Right lung (tissue), 10 donors: Measurements from ENCODE around the gene TOPAZ1. TPM values are rescaled to one million over a fixed set of nuclear protein-coding genes. Genes with fewer than 3 reads are reported as not detected.

Experiments
- DNase-seq, 2 donors: peaks; one replicate each; pipeline ENCODE4 v3.0.0-alpha.2; 2013
- long read RNA-seq, 8 donors: transcript quantifications; one replicate each; lab custom pipeline, GENCODE V29; 2026
- polyA plus RNA-seq, 5 donors: library from polyadenylated mRNA; unstranded; fragments of 120-200 nt; gene quantifications; one replicate each; pipeline versions ENCODE4 v1.2.1 to v1.2.3, GENCODE V29; 2013; ENCODE audit warnings: inconsistent platforms in 1 of 5, low replicate concordance in 1 of 5; ENCODE audit not compliant: insufficient read length in 5 of 5, insufficient read depth in 1 of 5

Gene TOPAZ1
- not detected for polyA plus RNA-seq
- long read RNA-seq, donor 1, result 0 reads
- long read RNA-seq, donor 2, result 0 reads
- long read RNA-seq, donor 3, result 0 reads
- long read RNA-seq, donor 4, result 0 reads
- long read RNA-seq, donor 5, result 0 reads
- long read RNA-seq, donor 6, result 0 reads
- long read RNA-seq, donor 7, result 0 reads
- long read RNA-seq, donor 8, result 0 reads

DNA sequence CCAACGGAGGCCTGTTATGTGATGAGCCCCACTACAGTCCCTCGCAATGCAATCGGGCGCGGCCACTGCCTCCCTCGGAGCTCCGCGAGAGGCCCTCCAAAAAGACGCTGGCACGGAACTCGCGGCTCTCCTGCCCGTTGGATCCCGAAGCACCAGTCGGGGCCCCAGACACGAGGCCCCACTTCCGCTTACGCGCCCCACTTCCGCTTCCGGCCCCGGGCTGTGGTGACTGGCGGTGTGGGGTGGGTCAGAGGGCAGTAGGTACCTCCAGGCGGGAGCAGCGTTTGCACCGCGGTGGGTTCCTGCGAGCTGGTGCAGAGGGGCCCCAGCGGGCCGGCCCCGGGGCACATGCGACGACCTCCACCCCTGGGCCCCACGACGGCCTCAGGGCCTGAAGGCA, at the start of gene TOPAZ1:
TOPAZ1 (plus strand) TSS at position 181 of the 400 bp plus-strand sequence; CDS start at position 349, 168 bp downstream.
- no peak for DNase-seq

DNA sequence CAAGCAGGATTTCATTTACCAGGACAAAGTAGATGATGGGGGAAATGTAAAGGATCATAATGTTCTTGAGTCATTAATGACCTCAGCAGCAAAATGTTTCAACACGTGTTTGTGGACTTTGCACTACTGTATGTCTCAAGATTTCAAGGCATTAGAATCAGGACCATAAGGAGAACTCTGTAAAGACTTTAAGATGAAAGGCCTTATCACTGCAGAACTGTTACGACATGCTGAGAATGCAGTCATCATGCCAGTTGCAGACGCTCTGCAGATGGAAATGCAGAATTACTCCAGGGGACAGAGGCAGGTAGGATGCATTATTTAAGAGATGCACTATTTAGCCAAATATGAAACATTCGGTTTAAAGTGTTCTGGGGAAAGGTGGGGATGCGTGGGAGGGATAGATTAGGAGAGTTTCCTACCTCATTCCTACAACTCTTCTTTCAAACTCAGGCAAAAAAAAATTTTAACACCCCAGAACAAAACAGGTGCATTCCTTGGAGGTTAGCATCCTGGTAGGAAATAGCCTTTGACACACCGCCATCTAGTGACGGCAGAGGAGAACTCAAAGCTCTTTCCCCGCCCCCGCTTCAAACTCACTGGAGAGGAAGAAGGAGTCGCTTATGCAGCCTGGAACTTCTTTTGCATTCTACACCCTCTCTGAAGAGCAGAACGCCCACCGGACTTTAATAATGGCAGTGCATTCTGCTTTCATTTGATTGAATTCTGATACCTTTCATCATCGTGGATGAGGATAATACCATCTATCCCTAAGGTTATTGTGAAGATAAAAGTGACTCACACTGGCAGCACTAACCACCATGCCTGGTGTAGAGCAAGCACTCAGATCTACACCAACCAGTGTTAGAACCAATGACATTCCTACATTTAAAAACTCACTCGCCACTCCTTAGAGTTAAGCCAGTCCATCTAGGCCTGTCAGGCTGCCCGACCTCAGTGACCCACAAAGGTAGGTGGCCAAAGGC, 43.1 kb upstream of the TOPAZ1 start:
- DNase-seq, result peak; percentile 45 to 60

DNA sequence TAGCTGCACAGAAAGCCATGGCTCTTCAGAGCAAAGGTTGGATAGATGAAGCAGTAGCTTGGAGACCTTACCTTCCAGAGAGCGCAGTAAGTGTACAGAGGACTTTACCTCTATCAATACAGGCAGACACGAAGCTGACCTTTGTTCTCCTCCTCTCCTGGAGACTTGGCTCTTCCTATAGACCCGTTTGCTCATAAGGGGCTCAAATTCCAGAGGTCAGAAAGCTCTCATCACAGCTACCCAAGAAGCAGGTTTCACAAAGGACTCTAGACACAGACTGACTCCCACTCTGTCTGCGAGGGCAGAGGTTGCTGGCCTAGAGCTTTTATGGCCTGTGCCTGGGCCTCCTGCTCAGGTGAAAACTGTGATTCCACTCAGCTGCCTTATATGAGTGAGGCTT, 35.4 kb upstream of the TOPAZ1 start:
- DNase-seq, result no peak

DNA sequence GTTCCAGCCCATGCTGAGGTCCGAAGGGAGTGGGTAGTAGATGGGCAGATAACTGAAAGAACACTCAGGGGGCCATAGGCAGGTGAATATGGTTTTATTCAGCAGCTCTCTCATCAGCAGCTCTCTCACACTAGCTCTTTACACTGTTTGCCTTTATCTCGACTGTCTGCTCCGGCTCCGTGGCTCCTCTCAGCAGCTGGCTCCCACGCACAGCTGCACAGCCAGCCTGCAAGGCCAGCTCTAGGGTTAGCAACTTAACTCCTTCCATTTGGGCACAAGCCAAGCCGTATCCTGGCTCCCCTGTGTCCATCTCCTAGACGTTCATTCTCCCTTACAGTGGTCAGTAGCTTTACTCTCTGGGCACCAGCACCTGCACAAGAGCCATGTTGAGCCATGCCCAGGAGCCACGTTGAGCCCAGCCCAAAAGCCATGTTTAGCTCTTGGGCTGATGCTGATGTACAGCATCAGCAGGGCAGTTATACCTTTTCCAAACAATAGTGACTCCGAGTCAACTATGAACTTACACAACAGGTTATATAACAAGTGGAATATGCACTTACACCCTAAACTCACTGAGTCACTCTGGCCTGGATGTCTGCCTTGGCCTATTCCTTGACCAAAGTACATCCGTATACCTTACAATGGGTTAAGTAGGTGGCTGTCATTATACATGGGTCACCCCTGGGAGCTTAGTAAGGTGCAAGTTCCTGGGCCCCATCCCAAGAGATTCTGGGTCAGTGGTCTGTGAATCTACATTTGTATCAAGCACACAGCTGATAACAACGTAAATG, 34.6 kb upstream of the TOPAZ1 start:
- no peak for DNase-seq

DNA sequence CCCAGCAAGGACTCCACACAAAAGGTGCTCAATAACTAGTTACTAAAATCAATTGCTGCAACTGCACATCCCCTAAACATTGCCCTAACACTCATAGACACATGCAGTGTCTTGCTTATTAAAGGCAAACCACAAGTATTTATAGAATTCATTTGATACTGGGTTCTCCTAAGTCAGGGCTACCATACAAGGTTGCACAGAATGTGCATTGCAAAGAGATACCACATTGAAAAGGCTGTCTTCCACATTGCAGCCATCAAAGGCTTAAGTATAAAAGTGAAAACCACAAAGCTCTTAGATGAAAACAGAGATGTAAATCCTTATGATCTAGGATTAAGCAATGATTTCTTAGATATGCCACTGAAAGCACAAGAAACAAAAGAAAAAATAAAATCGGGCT, 33.6 kb upstream of the TOPAZ1 start:
- DNase-seq, result no peak

DNA sequence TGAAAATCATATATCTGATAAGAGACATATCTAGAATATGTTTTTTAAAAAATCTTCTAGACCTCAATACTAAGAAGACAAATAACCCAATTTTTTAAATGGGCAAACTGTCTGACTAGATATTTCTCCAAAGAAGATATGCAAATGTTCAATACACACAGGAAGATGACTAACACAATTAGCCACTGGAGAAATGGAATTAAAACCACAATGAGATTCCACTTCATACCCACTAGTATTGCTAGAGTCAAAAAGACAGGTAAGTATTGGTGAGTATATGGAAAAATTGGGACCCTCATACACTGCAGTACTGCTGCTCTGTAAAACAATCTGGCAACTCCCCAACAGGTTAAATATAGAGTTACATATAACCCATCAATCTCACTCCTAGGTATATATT, 33.1 kb upstream of the TOPAZ1 start:
- no peak for DNase-seq

DNA sequence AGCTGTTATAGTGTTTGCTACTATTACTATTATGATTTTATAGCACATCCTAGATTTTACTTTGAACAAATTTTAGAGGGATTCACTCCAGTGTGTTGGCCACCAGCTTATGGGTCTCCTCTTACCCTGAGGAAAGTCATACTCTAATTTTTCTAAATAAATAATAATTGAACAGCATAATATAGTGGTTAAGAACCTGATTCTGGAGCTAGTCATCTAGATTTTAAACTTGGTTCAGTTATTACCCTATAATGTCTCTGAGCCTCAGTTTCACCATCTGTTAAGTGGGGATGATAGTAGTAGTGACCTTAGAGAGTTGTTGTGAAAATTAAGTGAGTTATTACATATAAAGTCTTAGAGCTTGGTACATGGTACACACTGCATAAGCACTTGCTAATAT, 30.7 kb upstream of the TOPAZ1 start:
- DNase-seq, result no peak

DNA sequence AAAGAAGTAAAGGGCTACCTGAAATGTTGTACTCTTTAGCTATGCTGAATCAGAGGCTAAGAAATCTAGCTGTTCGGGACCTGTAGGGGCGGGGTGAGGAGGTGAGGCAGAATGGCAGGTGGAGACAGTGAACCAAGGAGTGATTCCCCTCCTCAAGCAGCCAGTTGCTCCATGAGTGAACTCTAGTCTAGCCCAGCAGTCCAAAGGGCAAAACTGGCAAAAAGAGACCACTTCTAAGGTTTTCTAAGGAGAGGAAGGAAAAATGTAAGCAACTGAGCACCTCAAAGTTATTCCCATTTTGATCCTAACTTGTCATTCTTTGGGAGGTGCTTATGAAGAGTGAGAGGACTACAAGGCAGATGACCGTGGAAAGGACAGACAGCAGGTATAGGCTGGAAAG, 19.3 kb upstream of the TOPAZ1 start:
- DNase-seq, result no peak

DNA sequence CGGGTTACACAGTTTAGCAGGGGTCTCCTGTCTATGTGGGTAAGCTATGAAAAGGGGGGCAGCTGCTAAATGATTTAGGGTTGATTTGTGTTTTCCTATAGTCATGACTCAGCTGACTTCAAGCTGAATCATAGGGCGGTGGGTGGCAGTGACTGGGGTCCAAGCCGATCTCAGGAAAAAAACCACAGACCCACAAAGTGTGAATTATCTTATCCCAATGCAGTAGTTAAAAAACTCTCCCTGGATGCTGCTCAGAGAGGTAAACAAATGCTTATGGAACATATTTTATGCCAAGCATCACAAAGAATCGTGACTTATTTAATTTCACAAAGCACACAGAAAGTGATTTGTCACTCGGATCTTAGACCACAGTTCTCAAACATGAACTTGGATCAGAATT, 18.4 kb upstream of the TOPAZ1 start:
- no peak for DNase-seq

DNA sequence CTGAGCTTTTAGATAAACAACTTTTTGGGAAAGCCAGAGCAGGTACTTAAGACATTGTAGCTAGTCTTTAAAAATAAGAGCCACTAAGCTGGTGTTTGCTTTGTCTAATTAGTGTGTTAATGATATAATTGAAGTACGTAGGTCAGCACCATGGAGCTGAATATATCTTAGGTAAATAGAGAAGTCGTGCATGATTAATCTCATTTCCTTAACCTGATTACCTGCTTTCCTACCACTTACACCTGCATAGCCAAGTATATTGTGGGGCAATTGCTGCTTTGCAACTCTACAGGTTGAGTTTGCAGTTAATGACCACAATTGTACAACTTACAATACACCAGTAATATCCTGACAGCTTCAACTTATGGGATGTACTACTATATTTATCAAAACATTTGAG, 17.6 kb upstream of the TOPAZ1 start:
- no peak for DNase-seq

DNA sequence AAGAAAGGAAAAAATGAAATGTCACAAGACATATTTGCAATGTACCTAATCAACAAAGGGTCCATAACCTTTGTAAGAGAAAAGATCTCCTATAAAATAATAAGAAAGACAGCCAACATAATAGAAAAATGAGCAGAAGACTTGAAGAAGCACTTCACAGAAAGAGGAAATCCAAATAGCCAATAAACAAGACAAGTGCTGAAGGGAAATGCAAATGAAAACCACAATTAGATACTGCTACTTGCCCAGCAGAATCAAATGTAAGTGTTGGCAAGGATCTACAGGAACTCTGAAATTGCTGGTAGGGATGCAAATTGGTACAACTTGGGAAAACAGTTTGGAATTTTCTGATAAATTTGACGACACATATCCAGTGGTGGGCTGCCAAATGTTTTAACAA, 15.1 kb upstream of the TOPAZ1 start:
- no peak for DNase-seq

DNA sequence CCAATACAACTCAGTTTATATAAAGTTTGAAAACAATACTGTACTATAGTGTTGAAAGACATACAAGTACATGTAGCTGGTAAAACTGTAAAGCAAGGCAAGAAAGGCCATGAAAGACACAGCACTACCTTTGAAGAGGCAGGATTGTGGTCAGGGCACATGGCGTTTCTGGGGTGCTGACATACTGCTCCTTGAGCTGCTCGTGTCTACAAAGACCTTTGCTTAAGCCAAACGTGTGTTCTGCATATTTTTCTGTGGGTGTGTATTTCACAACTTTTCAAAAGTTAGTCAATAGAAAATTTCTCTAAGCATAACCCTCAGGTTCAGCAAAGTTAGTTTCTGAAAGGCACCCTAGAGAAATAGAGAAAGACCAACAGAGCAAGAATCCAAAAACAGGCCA, 14.1 kb upstream of the TOPAZ1 start:
- no peak for DNase-seq

DNA sequence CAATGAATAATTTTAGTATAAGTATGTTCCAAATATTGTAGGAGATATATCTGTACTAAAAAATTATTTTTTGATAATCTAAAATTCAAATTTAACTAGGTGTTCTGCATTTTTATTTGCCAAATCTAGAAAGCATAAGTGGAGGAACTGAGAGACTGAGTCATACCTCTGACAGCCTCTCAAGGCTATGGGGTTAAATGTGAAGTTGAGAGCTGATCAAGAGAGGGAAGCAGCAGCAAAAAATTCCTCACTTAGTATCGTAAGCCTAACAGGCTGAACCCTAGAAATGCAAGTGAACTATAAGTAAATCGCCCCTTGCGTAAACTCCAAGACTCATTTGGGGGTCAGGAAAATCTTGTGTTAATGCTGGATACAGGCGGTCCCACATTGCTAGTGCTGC, 12.8 kb upstream of the TOPAZ1 start:
- DNase-seq, result no peak

DNA sequence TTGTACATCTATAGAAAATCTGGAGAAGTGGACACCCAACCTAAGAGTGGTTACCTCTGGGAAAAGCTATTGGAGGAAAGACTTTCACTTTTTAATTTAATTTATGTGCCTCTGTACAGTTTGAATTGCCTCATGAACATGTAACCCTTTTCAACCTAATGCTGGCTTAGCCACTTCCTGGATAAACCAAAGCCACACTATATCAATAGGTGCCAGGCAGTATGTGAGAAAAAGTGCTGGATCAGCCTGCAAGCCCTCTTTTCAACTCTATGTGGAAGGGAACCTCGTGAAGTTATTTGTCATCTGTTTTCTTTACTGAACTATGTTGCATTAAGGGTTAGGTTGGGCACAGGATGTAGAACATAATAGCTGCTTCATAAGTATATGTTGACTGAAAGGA, 9.3 kb upstream of the TOPAZ1 start:
- DNase-seq, result no peak

DNA sequence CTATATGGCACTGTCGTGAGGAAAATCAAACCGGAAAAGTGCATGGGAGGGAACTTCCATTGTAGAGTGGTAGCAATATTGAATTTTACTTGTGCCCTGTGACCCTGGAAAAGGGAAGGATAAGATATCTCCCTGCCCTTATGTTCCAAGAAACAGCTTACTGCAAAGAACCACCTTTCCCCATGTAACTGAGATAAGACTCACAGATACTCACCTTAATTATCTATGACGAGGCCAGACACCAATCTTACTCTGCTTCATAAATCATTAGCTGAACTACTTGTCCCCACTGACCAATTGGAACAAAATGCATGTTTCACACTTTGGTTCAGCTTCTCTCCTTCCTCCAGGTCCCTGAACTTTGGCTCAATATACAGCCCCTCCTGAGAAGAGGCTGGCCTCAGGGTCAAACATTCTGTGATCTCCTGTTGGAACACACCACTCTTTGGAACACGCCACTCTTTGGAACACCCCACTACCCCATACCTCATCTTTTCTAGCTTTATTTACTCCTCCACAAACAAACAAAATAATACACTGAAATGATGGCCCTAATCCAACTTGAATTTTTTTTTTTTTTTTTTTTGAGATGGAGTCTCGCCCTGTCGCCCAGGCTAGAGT, 6.9 kb upstream of the TOPAZ1 start:
- no peak for DNase-seq

DNA sequence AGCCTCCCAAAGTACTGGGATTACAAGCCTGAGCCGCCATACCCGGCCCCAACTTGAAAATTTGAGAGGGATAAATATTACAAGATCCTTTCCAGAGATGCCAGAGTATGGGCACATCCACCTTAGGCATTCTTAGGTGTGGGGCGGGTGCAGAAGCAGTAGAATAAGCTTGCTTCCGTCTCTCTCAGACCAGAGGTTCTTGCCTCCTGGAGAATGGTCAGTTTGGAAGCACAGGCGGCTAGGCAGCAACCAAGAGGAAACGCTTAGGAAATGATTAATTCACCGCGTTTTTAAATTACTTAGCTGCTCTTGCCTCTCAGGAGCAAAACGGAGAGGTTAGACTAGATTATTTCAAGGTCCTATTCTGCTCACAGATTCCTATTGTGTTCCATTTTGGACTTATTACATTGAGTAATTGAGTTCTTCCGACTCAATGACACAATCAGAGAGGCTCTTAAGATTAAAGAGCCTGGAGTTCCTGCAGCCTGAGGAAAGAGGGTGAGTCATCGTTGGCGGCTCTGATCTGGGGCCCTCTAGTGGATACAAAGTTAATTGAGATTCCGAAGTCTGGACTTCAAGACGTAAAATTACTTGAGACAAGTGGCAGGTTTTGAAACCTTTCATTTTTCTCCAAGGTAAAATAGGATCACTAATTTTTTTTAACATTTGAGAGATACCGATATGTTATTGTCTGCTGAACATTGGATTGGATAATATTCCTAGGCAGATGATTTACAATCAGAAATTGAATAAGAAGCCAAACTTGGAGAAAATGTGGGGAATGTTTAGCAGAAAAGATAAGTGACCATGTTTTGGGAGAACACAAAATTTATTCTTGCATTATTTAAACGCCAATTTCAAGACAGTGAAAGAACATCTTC, 5.8 kb upstream of the TOPAZ1 start:
- DNase-seq, result peak; percentile 70 to 75

DNA sequence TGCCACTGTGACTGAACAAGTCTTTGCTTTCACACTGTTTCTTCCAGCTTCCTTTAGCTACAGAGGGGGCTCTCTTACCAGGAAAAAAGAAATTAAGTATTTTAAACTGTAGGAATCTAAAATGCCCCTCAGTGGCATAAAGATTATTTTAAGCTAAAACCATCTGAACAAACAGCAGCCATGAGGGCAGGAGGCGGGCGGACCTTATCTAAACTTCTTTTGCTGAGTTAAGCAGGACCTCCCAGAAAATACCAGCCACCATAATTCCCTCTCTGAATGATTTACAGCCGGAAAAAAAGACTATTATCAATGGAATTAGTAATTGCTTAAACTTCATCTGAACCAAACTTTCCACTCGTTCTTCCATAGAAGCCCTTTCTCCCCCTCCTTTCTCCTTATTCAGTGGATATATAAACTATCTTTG, 5.2 kb upstream of the TOPAZ1 start:
- DNase-seq, result no peak

DNA sequence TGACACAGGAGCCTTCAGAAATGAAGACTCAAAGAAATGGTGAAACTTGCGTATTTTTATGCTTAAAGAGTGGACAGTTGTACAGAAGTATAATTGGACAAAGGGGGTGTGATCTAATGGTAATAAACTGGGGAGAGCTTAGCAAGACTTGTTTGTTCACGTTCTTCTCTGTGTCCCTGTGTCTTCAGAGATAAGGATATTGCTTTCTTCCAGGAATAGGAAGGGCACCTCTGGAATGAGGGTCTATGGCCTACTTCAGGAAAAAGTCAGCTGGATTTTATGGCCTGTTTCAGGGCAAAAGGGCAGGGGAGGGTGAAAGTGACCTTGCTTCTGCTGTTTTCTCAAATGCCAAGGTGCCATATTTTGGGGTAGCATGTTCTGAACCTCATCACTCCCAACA, 4.5 kb upstream of the TOPAZ1 start:
- no peak for DNase-seq

DNA sequence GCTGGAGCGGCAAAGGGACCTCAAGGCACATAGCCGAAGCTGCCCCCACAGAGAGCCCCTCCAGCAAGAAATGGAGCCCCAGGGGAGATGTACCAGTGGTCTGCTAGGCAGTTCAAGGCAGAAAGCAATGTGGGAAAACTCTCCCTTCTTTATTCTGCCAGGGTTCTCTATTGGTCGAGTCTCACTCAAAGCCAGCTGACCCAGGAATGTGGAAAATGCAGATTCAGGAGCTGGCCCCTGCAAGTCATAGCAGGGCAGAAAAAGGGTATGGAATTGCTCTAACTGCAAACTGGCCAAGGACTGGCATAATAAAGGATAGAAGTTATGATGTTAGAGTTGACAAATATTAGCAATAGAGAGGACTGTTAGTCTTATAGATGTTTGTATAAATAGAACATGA, 4.0 kb upstream of the TOPAZ1 start:
- no peak for DNase-seq

DNA sequence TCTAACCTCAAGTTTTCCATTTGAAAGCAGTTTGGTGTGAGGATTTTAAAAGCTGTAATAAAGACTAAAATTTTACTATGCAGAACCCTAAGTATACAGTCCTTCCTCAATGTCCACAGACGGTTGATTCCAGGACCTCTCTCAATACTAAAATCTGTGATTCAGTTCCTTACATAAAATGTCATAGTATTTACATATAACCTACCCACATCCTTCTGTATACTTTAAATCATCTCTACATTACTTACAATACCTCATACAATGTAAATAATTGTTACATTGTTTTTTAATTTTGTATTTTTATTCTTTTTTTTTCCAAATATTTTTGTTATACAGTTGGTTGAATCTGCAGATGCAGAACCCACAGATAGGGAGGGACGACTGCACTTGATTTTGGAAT, 2.8 kb upstream of the TOPAZ1 start:
- no peak for DNase-seq

DNA sequence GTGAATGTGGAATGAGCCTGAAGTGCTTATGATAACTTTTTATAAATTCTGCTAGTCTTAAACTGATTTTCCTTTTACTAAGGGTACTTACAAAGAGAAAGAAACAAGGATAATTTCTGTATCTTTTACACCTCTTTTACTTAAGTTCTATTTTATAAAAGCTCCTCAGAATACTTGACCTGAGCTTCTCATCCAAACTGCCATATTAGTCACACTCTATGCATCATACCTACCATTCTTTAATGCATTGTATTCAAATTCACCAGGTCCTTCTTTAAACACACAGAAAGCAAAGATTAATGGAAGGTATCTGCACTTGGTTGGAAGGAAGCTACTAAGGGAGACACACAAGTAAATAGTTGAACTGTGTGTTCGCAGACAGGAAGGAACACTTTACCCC, 1.6 kb upstream of the TOPAZ1 start:
- DNase-seq, result no peak
